ENCODE results near the gene HUNK. TPM values are rescaled to one million over a fixed set of nuclear protein-coding genes. Genes with fewer than 3 reads are reported as not detected.
A peak's percentile ranks its signal among the peaks of the same experiment; 100 is the strongest.

HUNK gene
- total RNA-seq, result under 0.01 TPM in 2 replicates

DNA sequence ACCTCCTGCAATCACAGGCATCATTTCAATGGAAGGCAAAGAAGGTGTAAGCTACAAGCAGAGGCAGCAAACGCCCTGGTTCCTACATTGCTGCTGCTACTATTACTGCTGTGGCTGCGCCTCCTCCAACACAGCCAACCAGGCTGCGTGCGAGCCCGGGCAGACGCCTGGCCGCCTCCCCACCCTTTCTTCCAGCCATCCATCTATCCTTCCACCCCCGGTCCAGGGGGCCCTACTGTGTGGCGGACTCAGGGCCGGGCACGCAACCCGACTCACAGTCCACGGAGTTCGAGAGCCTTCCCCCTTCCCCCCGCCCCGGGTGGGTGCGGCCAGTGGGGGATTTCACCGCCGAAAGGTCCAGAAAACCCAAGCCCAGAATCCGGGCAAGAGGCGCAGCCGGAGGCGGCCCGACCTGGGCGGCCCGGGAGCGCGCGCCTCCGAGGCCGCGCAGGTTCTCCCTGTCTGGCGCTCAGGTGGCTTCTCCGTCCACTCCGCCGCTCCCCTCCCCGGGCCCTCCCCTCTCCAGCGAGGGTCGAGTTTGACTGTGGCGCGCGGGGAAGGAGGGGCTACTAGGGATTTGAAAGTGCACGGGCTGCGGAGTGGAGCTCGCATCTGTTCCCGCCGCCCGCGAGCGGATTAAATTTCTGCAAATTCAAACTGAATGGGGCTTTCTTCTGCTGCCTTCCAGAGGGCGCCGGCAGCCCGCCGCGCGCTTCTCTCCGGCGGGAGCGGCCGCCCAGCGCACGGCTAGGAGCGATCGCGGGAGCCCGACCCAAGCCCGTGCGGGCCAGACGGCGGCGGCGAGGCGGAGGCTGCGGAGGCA is at the start of gene HUNK:
HUNK (plus strand) TSS at position 569 of the 823 bp plus-strand sequence. CDS start 655 bp downstream, outside the sequence.
- no peaks in the 10 kb centered on the region for H3K36me3 ChIP-seq (ENCODE audit: insufficient read depth, low read length)
- no peak within 1 kb of the TSS for H3K27ac ChIP-seq (ENCODE audit: low read depth, low read length)
- H3K4me2 ChIP-seq (ENCODE audit: insufficient read depth, low read length), result peak within 1 kb of the TSS; percentile 48
- no peaks in the 10 kb centered on the region for H3K9me3 ChIP-seq (ENCODE audit: low read depth, low read length)
- peak within 1 kb of the TSS; percentile 39 for H3K4me3 ChIP-seq (ENCODE audit: insufficient read depth, low read length)
- peak; percentile 87 for DNase-seq (ENCODE audit: insufficient read length, low spot score, missing footprints)
- no peaks in the 10 kb centered on the region for H4K20me1 ChIP-seq (ENCODE audit: insufficient read depth, low read length)
- no peaks in the 10 kb centered on the region for H3K79me2 ChIP-seq (ENCODE audit: insufficient read depth, low read length)
- TF ChIP-seq CTCF (IDR thresholded peaks at IDR 0.05; ENCODE audit: extremely low read depth, low read depth, low read length), result no peak
- no peaks in the 10 kb centered on the region for H3K4me1 ChIP-seq (ENCODE audit: insufficient read depth, low read length)
- H3K27me3 ChIP-seq (ENCODE audit: insufficient read depth, low read length), result peaks cover 43% of the 10 kb centered on the region
- H2AFZ ChIP-seq (ENCODE audit: low read length), result no peak within 1 kb of the TSS

DNA sequence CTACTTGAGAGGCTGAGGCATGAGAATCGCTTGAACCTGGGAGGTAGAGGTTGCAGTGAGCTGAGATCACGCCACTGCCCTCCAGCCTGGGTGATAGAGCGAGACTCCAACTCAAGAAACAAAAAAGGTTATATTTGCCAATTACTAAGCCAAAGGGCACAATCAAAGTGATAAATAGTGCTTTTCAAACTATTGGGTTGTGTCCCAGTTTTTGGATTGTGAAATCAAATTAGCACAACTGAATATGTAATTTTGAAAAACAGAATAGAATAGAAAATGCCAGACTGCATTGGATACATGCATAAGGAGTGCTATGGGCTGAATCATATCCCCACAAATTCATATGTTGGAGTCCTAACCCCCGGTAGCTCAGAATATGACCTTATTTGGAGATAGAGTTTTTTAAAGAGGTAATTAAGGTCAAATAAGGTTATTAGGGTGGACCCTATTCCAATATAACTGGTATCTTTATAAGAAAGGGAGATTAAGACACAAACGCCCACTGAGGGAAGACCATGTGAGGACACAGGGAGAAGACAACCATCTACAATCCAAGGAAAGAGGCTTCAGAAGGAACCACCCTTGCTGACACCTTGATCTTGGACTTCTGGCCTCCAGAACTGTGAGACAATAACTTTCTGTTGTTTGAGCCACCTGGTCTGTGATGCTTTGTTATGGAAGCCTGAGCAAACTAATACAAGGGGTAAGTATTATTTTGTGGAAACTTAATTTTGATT is 42.9 kb upstream of the HUNK start:
- no peaks in the 10 kb centered on the region for H4K20me1 ChIP-seq (ENCODE audit: insufficient read depth, low read length)
- no peaks in the 10 kb centered on the region for H3K9me3 ChIP-seq (ENCODE audit: low read depth, low read length)
- no peak overlapping the region for H3K4me2 ChIP-seq (ENCODE audit: insufficient read depth, low read length)
- TF ChIP-seq CTCF (IDR thresholded peaks at IDR 0.05; ENCODE audit: extremely low read depth, low read depth, low read length), result no peak
- DNase-seq (ENCODE audit: insufficient read length, low spot score, missing footprints), result no peak
- no peak overlapping the region for H3K27ac ChIP-seq (ENCODE audit: low read depth, low read length)
- no peak overlapping the region for H2AFZ ChIP-seq (ENCODE audit: low read length)
- H3K4me1 ChIP-seq (ENCODE audit: insufficient read depth, low read length), result no peaks in the 10 kb centered on the region
- H3K4me3 ChIP-seq (ENCODE audit: insufficient read depth, low read length), result no peak overlapping the region
- no peaks in the 10 kb centered on the region for H3K36me3 ChIP-seq (ENCODE audit: insufficient read depth, low read length)
- H3K27me3 ChIP-seq (ENCODE audit: insufficient read depth, low read length), result no peaks in the 10 kb centered on the region
- no peaks in the 10 kb centered on the region for H3K79me2 ChIP-seq (ENCODE audit: insufficient read depth, low read length)

DNA sequence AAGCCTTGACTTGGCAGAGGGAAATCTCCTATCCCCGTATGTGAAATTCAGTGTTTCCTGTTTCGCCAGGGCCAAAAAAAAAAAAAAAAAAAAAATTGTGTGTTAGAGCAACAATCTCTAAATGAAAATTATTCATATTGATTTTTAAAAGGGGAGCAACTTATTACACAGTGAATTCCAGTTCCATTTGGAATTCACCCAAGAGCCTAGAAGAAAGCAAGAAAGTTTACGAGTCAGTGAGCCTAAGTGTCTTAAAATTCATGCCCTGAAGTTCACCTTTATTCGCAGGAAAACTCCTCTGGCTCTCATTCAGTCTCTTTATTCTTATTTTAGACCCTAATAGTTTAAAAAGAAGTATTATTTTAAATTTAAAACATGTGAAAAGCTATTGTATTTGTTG is 42.1 kb upstream of the HUNK start:
- H3K27me3 ChIP-seq (ENCODE audit: insufficient read depth, low read length), result no peaks in the 10 kb centered on the region
- no peaks in the 10 kb centered on the region for H3K36me3 ChIP-seq (ENCODE audit: insufficient read depth, low read length)
- H3K79me2 ChIP-seq (ENCODE audit: insufficient read depth, low read length), result no peaks in the 10 kb centered on the region
- no peak overlapping the region for H2AFZ ChIP-seq (ENCODE audit: low read length)
- H3K27ac ChIP-seq (ENCODE audit: low read depth, low read length), result no peak overlapping the region
- no peak overlapping the region for H3K4me2 ChIP-seq (ENCODE audit: insufficient read depth, low read length)
- DNase-seq (ENCODE audit: insufficient read length, low spot score, missing footprints), result no peak
- H3K4me3 ChIP-seq (ENCODE audit: insufficient read depth, low read length), result no peak overlapping the region
- no peak for TF ChIP-seq CTCF (IDR thresholded peaks at IDR 0.05; ENCODE audit: extremely low read depth, low read depth, low read length)
- H4K20me1 ChIP-seq (ENCODE audit: insufficient read depth, low read length), result no peaks in the 10 kb centered on the region
- H3K4me1 ChIP-seq (ENCODE audit: insufficient read depth, low read length), result no peaks in the 10 kb centered on the region
- no peaks in the 10 kb centered on the region for H3K9me3 ChIP-seq (ENCODE audit: low read depth, low read length)

GRCh38 chr21:31837041-31837440 is 35.8 kb upstream of the HUNK start:
- no peak for DNase-seq (ENCODE audit: insufficient read length, low spot score, missing footprints)
- Histone ChIP-seq H3K27me3 (ENCODE audit: insufficient read depth, low read length) (no peaks in the 10 kb centered on the region), H2AFZ (ENCODE audit: low read length) (no peak overlapping the region), H3K36me3 (ENCODE audit: insufficient read depth, low read length) (no peaks in the 10 kb centered on the region), H4K20me1 (ENCODE audit: insufficient read depth, low read length) (no peaks in the 10 kb centered on the region), H3K4me2 (ENCODE audit: insufficient read depth, low read length) (no peak overlapping the region), H3K4me1 (ENCODE audit: insufficient read depth, low read length) (no peaks in the 10 kb centered on the region), H3K79me2 (ENCODE audit: insufficient read depth, low read length) (no peaks in the 10 kb centered on the region), H3K4me3 (ENCODE audit: insufficient read depth, low read length) (no peak overlapping the region), H3K27ac (ENCODE audit: low read depth, low read length) (no peak overlapping the region), H3K9me3 (ENCODE audit: low read depth, low read length) (no peaks in the 10 kb centered on the region)
- TF ChIP-seq CTCF (IDR thresholded peaks at IDR 0.05; ENCODE audit: extremely low read depth, low read depth, low read length), result no peak
